GM21786 (cell line): Measurements from ENCODE around the gene DGKA.
A peak's percentile ranks its signal among the peaks of the same experiment; 100 is the strongest.
"Not testable (repeated sequence)": the region's sequence is repeated elsewhere in the genome, so short reads cannot be mapped to it uniquely, and the experiment has no call there.

Experiments
- ATAC-seq: cut with Tn5 transposase; IDR thresholded peaks from one replicate; pipeline ENCODE4 v1.9.1; 2021; ENCODE audit not compliant: unreplicated experiment

The DGKA gene

DNA sequence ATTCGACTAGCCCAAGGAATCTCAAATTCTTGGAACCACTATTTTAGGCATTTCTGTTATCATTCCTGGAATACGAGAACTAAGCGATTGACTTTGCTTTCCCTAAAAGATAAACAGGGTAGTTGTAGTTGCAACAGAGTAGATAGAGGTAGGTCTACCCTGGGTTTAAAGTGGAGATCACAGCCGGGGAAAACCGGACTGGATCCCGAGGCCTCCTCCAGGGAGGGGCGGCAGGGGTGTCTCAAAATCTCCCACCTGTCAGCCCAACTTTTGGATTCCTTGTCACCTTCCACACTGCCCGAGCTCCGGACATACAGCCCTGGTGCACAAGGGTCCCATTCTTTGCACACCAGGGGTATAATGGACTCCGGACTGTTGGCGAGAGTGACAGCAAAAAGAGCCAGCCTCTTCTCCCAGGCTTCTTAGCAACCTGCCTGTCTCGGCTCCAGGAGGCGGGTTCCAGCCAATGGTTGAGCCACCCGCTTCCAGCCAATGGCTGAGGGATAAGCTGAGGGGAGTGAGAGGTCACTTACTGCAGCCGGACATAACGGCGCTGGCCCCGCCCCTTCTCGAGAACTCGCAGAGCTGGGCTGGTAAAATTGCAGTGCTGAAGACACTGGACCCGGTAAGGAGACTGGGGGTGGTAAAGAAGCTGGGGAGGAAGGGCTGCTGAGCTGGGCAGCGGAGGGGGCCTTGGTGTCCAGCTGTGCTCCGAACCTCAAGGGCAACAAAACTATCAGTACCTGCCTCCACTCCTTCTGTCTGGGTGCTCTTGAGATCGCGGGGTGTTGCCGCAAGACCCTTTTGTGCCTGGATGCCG, 66.0 kb downstream of the DGKA start, which contains the start of gene SUOX:
TSS of gene SUOX (plus strand) at position 562 of the 820 bp plus-strand sequence. CDS start 4,946 bp downstream, outside the sequence.
- peak; percentile 100 for ATAC-seq

DNA sequence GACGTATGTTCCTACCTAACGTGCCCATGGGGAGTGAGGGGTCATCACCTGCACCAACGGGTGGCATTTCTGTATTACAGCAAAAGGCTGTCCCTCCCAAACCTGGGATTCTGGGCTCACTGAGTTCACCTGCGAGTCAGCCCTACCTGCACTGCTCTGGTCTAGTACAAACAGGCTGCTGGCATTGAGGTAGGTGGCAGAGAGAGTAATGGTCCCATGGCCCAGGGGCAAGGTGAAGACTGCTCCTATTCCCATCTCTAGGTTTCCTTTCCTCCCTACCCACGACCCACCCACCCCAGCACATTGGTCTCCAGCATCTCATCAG, 66.5 kb downstream of the DGKA start:
- no peak for ATAC-seq

DNA sequence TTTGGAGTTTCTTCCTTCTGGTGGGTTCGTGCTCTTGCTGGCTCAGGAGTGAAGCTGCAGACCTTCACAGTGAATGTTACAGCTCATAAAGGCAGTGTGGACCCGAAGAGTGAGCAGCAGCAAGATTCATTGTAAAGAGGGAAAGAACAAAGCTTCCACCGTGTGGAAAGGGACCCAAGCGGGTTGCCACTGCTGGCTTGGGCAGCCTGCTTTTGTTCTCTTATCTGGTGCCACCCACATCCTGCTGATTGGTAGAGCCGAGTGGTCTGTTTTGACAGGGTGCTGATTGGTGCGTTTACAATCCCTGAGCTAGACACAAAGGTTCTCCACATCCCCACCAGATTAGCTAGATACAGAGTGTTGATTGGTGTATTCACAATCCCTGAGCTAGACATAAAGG, 68.6 kb downstream of the DGKA start:
- ATAC-seq, result not testable (repeated sequence)

DNA sequence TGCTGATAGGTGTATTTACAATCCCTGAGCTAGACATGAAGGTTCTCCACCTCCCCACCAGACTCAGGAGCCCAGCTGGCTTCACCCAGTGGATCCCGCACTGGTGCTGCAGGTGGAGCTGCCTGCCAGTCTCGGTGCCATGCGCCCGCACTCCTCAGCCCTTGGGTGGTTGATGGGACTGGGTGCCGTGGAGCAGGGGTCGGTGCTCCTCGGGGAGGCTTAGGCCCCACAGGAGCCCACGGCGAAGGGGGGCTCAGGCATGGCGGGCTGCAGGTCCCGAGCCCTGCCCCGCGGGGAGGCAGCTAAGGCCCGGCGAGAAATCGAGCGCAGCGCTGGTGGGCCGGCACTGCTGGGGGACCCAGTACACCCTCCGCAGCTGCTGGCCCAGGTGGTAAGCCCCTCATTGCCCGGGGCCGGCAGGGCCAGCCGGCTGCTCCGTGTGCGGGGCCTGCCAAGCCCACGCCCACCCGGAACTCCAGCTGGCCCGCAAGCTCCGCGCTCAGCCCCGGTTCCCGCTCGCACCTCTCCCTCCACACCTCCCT, 69.1 kb downstream of the DGKA start:
- not testable (repeated sequence) for ATAC-seq

DNA sequence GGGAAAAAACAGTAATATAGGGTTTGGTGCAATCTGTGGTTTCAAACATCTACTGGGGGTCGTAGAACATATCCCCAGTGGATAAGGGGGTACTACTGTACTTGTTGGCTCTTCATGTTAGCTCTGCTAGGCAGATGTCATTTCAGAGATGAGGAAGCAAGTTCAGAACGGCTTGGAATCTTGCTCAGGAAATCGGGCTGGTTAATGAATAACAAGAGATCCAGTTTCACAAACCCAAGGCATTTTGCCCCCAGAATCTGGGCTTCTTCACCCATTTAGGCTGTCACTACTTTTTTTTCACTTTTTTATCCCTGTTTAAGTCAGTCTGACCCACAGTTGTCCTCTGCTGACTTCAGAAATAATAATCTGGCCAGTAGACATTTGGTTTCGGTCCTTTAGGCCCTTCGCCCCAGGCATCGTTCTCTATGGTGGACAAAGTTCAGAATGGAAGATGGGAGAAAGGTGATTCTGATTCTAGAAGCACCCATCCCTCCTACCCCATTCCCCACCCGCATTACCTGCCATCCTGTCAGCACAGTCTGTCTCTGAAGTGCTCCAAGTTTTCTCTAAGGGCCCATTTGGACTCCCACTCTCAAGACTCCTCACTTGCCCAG, 70.6 kb downstream of the DGKA start:
- ATAC-seq, result no peak

DNA sequence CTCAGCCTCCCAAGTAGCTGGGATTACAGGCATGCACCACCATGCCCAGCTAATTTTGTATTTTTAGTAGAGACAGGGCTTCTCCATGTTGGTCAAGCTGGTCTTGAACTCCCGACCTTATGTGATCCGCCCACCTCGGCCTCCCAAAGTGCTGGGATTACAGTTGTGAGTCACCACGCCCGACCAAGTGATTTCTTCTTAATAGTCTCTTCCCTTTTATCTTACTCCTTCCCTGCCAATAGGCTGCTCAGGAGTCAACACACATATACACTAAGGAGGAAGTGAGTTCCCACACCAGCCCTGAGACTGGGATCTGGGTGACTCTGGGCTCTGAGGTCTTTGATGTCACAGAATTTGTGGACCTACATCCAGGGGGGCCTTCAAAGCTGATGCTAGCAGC, 72.4 kb downstream of the DGKA start:
- ATAC-seq, result not testable (repeated sequence)
